Esophagus squamous epithelium (tissue), 4 donors: ENCODE results near the gene DOK5.

Experiments
- POLR2A ChIP-seq, 4 donors: fragments of 450-650 bp; IDR thresholded peaks; one replicate each; pipeline ENCODE4 v1.6.1; 2017; ENCODE audit warnings: antibody characterized with exemption in 4 of 4, mild to moderate bottlenecking in 4 of 4, moderate library complexity in 3 of 4
- TF ChIP-seq, protein P1 (sequence below), 6 experiments: fragments of 450-650 bp in 4 of 6; fragments of 200-600 bp in 2 of 6; sonication (generic) in 2 of 6; IDR thresholded peaks; one replicate each; pipeline ENCODE4 v1.5.1; 2016 to 2019; ENCODE audit warnings: antibody characterized with exemption in 6 of 6, mild to moderate bottlenecking in 4 of 6, moderate library complexity in 4 of 6

DNA sequence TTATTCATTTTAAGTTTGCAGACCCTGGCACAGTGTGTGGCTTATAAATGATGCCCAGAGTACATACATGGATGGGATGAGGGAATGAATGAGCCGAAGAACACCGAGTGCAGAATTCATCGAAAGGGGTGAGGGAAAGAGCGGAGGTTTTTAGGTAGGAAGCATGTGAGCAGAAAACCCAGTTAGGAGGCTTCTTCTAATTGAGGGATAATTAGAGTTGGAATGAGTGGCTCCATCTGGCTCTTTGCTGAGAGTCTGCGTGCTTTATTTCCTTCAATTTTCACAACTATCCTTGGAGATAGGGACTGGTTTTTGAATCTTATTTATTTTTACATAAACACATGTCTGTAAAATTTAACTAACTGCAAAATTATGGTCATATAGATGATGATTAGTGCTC, 150.7 kb downstream of the DOK5 start:
- TF ChIP-seq, protein P1, sequence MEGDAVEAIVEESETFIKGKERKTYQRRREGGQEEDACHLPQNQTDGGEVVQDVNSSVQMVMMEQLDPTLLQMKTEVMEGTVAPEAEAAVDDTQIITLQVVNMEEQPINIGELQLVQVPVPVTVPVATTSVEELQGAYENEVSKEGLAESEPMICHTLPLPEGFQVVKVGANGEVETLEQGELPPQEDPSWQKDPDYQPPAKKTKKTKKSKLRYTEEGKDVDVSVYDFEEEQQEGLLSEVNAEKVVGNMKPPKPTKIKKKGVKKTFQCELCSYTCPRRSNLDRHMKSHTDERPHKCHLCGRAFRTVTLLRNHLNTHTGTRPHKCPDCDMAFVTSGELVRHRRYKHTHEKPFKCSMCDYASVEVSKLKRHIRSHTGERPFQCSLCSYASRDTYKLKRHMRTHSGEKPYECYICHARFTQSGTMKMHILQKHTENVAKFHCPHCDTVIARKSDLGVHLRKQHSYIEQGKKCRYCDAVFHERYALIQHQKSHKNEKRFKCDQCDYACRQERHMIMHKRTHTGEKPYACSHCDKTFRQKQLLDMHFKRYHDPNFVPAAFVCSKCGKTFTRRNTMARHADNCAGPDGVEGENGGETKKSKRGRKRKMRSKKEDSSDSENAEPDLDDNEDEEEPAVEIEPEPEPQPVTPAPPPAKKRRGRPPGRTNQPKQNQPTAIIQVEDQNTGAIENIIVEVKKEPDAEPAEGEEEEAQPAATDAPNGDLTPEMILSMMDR (IDR thresholded peaks at IDR 0.05), result no peak
- no peak for TF ChIP-seq POLR2A (IDR thresholded peaks at IDR 0.05)
